SHP77 treated with DMSO at 0.1 percent for 48 hours (cell line): Measurements from ENCODE around the gene RCOR3.
A peak's percentile ranks its signal among the peaks of the same experiment; 100 is the strongest.
"Not testable (repeated sequence)": the region's sequence is repeated elsewhere in the genome, so short reads cannot be mapped to it uniquely, and the experiment has no call there.

Source experiments
- DNase-seq: peaks from one replicate; lab custom pipeline; 2025; lab: John Stamatoyannopoulos, UW

Gene RCOR3

DNA sequence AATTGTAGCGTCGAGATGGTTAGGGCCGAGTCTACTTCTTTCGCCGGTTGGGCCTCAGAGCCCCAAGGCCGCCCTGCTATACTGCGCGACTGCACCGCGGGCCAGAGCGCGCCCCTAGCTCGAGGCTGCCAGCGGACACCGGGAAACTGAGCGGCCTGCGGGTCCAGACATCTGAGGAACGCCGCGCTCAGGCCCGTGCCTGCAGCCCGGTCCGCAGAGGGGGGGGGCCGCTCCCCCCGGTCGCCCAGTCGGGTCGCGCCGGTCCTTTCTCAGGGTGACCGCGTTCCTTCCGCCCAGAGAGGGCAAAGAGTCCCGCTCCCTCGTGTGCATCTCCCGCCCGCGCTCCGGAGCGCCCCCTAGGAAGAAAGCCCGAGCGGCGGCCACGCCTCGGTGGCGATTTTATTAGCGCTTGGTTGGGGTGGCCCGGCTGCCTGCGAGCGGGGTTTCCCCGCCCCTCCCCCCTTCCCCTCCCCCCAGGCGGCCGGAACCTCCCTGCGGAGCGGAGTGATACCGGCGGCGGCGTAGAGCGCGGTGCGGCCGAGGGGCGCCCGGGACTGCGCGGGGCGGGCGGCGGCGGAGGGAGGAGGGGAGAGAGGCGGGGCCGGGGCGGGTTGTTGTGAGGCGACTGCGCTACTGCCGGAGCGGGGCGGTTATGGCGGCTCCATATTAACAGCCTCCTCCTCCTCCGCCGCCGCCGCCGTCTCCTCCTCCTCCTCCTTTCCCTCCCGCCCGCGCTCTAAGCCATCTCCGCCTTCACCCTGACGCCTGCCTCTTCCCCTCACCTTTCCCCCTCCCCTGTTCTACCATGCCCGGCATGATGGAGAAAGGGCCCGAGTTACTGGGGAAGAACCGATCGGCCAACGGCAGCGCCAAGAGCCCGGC, at the start of gene RCOR3:
Gene RCOR3 (plus strand): TSS at position 611 of the 882 bp plus-strand sequence. CDS start 195 bp downstream, at position 806.
- DNase-seq = peak; percentile 76

DNA sequence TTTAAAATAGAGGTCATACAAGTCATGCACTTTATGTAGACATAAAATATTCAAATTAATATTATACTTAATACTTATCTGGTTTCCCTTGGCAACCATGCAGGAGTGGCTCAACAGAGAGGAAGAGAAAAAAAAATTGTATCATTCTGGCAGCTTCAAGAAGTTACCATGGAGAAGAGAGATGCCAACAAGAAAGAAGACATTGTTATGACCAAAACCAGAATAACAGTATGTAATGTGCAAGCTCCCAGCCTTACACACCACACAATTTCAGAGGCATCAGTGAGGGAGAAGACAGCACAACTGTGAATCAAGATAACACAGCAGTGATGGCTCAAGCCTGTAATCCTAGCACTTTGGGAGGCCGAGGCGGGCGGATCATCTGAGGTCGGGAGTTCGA, 49.1 kb upstream of the RCOR3 start:
- DNase-seq = no peak

GRCh38 chr1:211210965-211211364, 48.2 kb upstream of the RCOR3 start:
- DNase-seq = no peak

DNA sequence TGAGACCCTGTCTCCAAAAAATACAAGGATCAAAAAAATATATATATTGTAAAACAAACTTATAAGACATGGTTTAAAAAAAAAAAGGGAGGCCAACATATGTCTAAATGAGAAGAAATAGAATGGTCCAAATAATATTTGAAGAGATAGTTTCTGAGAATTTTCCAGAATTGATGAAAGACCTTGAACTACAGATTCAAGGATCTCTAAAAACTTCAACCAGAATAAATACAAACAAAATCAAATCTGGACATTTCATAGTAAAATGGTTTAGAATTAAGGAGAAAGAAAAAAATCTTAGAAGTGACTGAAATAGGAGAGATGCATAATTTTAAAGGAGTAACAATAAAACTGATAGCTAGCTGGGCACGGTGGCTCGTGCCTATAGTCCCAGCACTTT, 45.5 kb upstream of the RCOR3 start:
- no peak for DNase-seq

DNA sequence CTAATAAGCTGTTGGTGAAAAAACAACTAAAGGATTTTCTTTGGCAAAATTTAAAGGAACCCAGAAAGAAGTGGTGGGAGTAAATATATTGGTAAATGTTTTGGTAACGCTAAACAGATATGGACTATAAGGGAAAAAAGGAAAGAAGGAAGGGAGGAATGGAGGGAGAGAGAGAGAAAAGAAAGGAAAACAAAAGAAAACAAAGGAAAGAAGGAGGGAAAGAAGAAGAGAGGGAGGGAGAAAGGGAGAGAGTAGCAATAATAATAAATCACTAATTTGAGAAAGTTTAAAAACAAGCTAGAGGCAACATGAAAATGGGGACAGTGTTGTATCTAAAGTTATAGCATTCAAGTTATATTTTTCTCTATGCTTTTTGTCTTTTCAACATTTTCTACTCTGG, 43.6 kb upstream of the RCOR3 start:
- no peak for DNase-seq

DNA sequence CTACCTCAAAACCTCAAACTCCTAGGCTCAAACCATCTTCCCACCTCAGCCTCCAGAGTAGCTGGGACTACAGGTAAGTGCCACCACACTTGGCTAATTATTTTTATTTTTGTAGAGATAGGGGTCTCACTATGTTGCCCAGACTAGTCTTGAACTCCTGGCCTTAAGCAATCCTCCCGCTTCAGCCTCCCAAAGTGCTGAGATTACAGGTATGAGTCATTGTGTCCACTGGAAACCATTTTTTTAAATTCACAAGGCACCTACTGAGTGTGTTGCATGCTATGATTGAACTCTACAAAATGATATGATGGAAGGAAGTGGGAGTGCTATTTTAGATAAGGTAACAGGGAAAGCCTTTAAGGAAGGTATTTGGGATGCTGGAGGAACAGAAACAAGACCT, 41.8 kb upstream of the RCOR3 start:
- DNase-seq = no peak

DNA sequence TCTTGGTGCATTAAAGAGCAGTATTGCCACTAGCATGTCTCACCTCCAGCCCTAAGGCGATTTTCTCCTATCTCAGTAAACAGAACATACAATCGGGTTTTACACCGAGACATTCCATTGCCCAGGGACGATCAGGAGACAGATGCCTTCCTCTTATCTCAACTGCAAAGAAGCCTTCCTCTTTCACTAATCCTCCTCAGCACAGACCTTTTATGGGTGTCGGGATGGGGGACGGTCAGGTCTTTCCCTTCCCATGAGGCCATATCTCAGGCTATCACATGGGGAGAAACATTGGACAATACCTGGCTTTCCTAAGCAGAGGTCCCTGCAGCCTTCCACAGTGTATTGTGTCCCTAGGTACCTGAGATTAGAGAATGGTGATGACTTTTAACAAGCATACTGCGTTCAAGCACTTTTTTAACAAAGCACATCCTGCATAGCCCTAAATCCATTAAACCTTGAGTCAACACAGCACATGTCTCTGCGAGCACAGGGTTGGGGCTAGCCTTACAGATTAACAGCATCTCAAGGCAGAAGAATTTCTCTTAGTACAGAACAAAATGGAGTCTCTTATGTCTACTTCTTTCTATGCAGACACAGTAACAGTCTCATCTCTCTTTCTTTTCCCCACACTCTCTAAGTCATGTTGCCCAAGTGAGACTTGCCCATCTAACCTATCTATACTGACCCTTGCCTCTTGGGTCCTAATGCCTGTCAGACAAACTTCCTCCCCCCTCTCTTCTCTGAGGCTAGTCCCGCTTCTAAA, 36.5 kb upstream of the RCOR3 start:
- DNase-seq = not testable (repeated sequence)

- DNase-seq = not testable (repeated sequence)
These were observed 30.4 kb upstream of the RCOR3 start for GRCh38 chr1:211228573-211229364.

DNA sequence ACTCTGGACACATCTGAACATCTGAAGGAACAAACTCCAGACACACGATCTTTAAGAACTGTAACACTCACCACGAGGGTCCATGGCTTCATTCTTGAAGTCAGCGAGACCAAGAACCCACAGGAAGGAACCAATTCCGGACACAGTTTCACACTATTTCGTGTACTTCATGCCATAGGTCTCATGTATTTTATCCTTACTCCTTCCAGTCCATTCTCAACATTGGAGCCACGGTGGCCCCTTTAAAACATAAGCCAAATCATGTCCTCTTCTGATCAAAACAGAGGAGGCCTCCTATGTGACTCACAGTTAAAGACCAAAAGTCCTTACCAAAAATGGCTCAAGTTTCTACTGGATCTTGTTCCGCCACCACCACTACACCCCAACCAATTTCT, 29.8 kb upstream of the RCOR3 start:
- no peak for DNase-seq

DNA sequence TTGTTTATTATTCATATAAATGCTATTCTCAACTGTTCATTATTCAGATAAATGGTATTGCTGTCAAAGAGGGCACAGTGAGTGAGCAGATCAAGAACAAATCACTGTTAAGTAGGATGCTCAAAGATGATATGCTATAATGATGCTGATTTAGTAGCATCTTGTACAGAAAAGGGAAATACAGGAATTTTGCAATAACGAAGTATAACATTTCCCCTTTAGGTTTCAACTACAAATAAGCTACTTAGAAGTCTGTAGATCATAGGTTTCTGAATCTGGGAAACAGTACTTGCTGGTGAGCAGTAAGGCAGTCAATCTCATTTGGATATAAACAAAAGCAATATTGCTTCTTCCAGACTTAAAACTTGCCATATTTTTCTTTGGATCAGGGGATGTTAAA, 27.3 kb upstream of the RCOR3 start:
- no peak for DNase-seq

DNA sequence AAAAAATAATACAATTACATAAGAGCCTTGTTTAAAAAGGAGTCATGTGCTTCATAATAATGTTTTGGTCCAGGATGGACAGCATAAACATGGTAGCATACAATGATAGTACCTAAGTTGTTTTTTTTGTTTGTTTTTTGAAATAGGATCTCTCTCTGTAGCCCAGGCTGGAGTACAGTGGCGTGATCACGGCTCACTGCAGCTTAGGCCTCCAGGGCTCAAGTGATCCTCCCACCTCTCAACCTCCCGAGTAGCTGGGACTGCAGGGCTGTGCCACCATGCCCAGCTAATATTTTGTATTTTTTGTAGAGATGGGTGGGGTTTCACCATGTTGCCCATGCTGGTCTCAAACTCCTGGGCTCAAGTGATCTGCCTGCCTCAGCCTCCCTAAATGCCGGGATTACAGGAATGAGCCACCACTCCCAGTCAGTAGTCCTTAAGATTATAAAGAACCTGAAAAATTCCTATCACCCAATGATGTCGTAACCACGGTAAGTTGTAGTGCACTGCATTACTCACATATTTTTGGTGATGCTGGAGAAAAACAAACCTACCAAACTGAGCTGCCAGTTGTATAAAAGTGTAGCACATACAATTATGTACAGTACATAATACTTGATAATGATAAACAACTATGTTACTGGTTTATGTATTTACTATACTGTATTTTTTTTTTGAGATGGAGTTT, 22.4 kb upstream of the RCOR3 start:
- DNase-seq = no peak

DNA sequence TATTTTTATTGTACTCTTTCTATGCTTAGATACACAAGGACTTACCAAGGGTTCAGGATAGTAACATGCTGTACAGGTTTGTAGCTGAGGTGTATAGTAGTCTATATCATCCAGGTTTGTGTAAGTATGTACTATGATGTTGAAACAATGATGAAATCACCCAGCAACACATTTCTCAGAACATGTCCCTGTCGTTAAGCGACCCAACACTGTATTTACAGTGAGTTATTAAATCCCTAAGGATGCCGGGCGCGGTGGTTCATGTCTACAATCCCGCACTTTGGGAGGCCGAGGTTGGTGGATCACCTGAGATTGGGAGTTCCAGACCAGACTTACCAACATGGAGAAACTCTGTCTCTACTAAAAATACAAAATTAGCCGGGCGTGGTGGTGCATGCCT, 21.6 kb upstream of the RCOR3 start:
- DNase-seq = no peak

DNA sequence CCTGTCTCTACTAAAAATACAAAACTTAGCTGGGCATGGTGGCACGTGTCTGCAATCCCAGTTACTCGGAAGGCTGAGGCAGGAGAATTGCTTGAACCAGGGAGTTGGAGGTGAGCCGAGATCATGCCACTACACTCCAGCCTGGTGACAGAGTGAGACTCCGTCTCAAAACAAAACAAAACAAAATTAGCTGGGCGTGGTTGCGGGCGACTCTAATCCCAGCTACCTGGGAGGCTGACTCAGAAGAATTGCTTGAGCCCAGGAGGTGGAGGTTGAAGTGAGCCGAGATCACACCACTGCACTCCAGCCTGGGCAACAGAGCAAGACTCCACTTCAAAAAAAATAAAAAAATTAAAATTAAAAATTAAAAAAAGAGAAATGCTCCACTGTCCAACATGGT, 18.6 kb upstream of the RCOR3 start:
- not testable (repeated sequence) for DNase-seq

GRCh38 chr1:211241071-211241470, 18.1 kb upstream of the RCOR3 start:
- no peak for DNase-seq

GRCh38 chr1:211243639-211244038, 15.5 kb upstream of the RCOR3 start:
- not testable (repeated sequence) for DNase-seq

DNA sequence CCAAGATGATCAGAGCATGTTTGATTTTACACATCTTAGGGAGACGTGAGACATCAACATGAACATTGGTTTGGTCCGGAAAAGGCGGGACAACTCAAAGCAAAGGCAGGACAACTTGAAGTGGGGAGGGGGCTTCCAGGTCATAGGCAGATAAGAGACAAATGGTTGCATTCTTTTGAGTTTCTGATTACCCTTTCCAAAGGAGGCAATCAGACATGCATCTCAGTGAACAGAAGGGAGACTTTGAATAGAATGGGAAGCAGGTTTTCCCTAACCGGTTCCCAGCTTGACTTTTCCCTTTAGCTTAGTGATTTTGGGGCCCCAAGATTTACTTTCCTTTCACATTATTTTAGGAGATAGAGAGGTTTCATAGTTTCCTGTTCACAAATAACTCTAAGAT, 12.6 kb upstream of the RCOR3 start:
- DNase-seq = not testable (repeated sequence)

- no peak for DNase-seq
These were observed 11.2 kb upstream of the RCOR3 start for GRCh38 chr1:211247921-211248320.

DNA sequence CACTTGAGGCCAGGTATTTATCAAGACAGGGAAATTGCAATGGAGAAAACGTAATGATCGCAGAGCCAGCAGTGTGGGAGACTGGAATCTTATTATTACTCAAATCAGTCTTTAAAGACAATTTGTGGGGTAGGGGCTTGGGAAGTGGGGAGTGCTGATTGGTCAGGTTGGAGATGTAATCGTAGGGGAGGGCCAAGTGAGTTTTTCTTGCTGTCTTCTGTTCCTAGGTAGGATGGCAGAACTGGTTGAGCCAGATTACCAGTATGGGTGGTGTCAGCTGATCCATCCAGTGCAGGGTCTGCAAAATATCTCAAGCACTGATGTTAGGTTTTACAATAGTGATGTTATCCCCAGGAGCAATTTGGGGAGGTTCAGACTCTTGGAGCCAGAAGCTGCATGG, 9.6 kb upstream of the RCOR3 start:
- not testable (repeated sequence) for DNase-seq

DNA sequence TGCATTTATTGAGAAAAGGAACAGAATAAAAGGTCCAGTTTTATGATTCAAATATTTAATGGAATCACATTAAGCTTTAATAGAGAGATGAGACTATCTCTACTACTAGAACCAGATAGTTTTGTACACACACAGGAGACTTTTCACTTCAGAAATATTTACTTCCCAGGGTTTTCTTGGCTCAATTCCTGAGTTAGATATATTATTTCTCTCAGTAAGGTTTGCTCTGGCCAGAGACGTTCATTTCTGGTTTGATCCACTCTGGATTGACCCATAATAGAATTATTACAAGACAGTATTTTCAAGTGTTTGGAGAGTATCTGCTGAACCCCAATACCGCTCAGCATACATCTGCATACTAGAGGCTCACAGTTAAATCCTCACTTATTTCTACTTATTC, 1.3 kb upstream of the RCOR3 start:
- DNase-seq = no peak

- DNase-seq = peak; percentile 46
These were observed 833 bp upstream of the RCOR3 start for GRCh38 chr1:211258310-211258755.

GRCh38 chr1:211259638-211260126, 516 bp downstream of the RCOR3 start:
- DNase-seq = no peak
